H9 (cell line): ENCODE measurements around the gene QRICH2. TPM values are rescaled to one million over a fixed set of nuclear protein-coding genes. Genes with fewer than 3 reads are reported as not detected.

Source experiments
- DNase-seq: peaks from one replicate; pipeline ENCODE4 v3.0.0-alpha.2; 2017
- H2AFZ ChIP-seq: one replicate; pipeline ENCODE4 v1.6.1; 2013; ENCODE audit warnings: mild to moderate bottlenecking, low read length, control low read depth, moderate library complexity
- H2AK5ac ChIP-seq: 2 replicates; pipeline ENCODE4 v1.6.1; 2013; ENCODE audit warnings: low read length, control low read depth, mixed read lengths; ENCODE audit not compliant: insufficient read length
- H2BK120ac ChIP-seq: one replicate; pipeline ENCODE4 v1.6.1; 2013; ENCODE audit warnings: low read depth, mild to moderate bottlenecking, low read length, control low read depth, inconsistent platforms; ENCODE audit not compliant: poor library complexity, severe bottlenecking
- H2BK12ac ChIP-seq: 2 replicates; pipeline ENCODE4 v1.6.1; 2013; ENCODE audit warnings: low read length, control low read depth, mixed read lengths, low read depth; ENCODE audit not compliant: insufficient read length
- H2BK15ac ChIP-seq: 2 replicates; pipeline ENCODE4 v1.6.1; 2013; ENCODE audit warnings: low read depth, low read length, control low read depth
- H2BK20ac ChIP-seq: one replicate; pipeline ENCODE4 v1.6.1; 2013; ENCODE audit warnings: low read depth, mild to moderate bottlenecking, low read length, control low read depth, inconsistent platforms; ENCODE audit not compliant: poor library complexity, severe bottlenecking
- H2BK5ac ChIP-seq: 2 replicates; pipeline ENCODE4 v1.6.1; 2013; ENCODE audit warnings: low read length, control low read depth, mixed read lengths; ENCODE audit not compliant: insufficient read length
- H3K14ac ChIP-seq: 2 replicates; pipeline ENCODE4 v1.6.1; 2013; ENCODE audit warnings: low read length, control low read depth; ENCODE audit not compliant: insufficient read depth
- H3K18ac ChIP-seq: 2 replicates; pipeline ENCODE4 v1.6.1; 2013; ENCODE audit warnings: low read depth, mild to moderate bottlenecking, mixed read lengths, low read length, control low read depth; ENCODE audit not compliant: insufficient read length
- H3K23ac ChIP-seq: 2 replicates; pipeline ENCODE4 v1.6.1; 2013; ENCODE audit warnings: low read length, control low read depth, mixed read lengths, low read depth; ENCODE audit not compliant: insufficient read length
- H3K23me2 ChIP-seq: 2 replicates; pipeline ENCODE4 v1.6.1; 2013; ENCODE audit warnings: low read depth, mild to moderate bottlenecking, mixed read lengths, low read length, control low read depth; ENCODE audit not compliant: insufficient read length, poor library complexity, severe bottlenecking
- H3K27ac ChIP-seq: 2 replicates; pipeline ENCODE4 v1.5.1; 2013; ENCODE audit warnings: low read length, control low read depth, mixed read lengths, low read depth; ENCODE audit not compliant: insufficient read length
- H3K27me3 ChIP-seq: 2 replicates; pipeline ENCODE4 v1.6.1; 2013; ENCODE audit warnings: low read length, control low read depth, inconsistent platforms; ENCODE audit not compliant: insufficient read depth
- H3K4ac ChIP-seq: 2 replicates; pipeline ENCODE4 v1.6.1; 2013; ENCODE audit warnings: low read depth, mild to moderate bottlenecking, control low read depth, inconsistent platforms, low read length, moderate library complexity
- H3K4me1 ChIP-seq: 2 replicates; pipeline ENCODE4 v1.6.1; 2013; ENCODE audit warnings: low read length, control low read depth, inconsistent platforms; ENCODE audit not compliant: insufficient read depth
- H3K4me2 ChIP-seq: 2 replicates; pipeline ENCODE4 v1.6.1; 2013; ENCODE audit warnings: low read length, control low read depth, mixed read lengths; ENCODE audit not compliant: insufficient read length, insufficient read depth
- H3K56ac ChIP-seq: 2 replicates; pipeline ENCODE4 v1.6.1; 2013; ENCODE audit warnings: low read depth, mild to moderate bottlenecking, mixed read lengths, low read length, control low read depth; ENCODE audit not compliant: insufficient read length
- H3K79me1 ChIP-seq: 2 replicates; pipeline ENCODE4 v1.6.1; 2013; ENCODE audit warnings: low read depth, mild to moderate bottlenecking, moderate library complexity, low read length, control low read depth, inconsistent platforms; ENCODE audit not compliant: insufficient read depth, poor library complexity, severe bottlenecking
- H3K79me2 ChIP-seq: 2 replicates; pipeline ENCODE4 v1.6.1; 2013; ENCODE audit warnings: low read length, control low read depth, inconsistent platforms; ENCODE audit not compliant: insufficient read depth
- H3K9ac ChIP-seq: 2 replicates; pipeline ENCODE4 v1.6.1; 2013; ENCODE audit warnings: low read length, control low read depth, mixed read lengths; ENCODE audit not compliant: insufficient read length; ENCODE audit errors: extremely low read depth
- H3K9me3 ChIP-seq: one replicate; pipeline ENCODE4 v1.6.1; 2013; ENCODE audit warnings: low read depth, low read length, inconsistent platforms; ENCODE audit not compliant: control insufficient read depth
- H3T11ph ChIP-seq: one replicate; pipeline ENCODE4 v1.6.1; 2013; ENCODE audit warnings: mild to moderate bottlenecking, low read length, control low read depth, inconsistent platforms
- H4K20me1 ChIP-seq: one replicate; pipeline ENCODE4 v1.6.1; 2013; ENCODE audit not compliant: control insufficient read depth, insufficient read length, insufficient read depth
- H4K5ac ChIP-seq: 2 replicates; pipeline ENCODE4 v1.6.1; 2013; ENCODE audit warnings: low read depth, mild to moderate bottlenecking, mixed read lengths, low read length, control low read depth; ENCODE audit not compliant: insufficient read length
- H4K8ac ChIP-seq: replicated peaks from 2 replicates; pipeline ENCODE4 v1.6.1; 2013; ENCODE audit warnings: low read length, control low read depth, mixed read lengths, low read depth; ENCODE audit not compliant: insufficient read length
- H4K91ac ChIP-seq: 2 replicates; pipeline ENCODE4 v1.6.1; 2013; ENCODE audit warnings: low read depth, mild to moderate bottlenecking, moderate library complexity, mixed read lengths, low read length, control low read depth; ENCODE audit not compliant: insufficient read length
- H3K27ac Mint-ChIP-seq, 3 experiments: 2 replicates in 2 of 3; 3 replicates in 1 of 3; pipeline ENCODE4 v1.8.0; 2020 to 2021; ENCODE audit warnings: mixed read lengths in 3 of 3, mild to moderate bottlenecking in 1 of 3, moderate library complexity in 1 of 3
- H3K27me3 Mint-ChIP-seq: 2 replicates; pipeline ENCODE4 v1.8.0; 2021; ENCODE audit warnings: low read depth, mild to moderate bottlenecking, moderate library complexity, mixed read lengths
- H3K36me3 Mint-ChIP-seq, 3 experiments: 2 replicates in 2 of 3; 3 replicates in 1 of 3; pipeline ENCODE4 v1.8.0; 2020 to 2021; ENCODE audit warnings: low read depth in 3 of 3, mixed read lengths in 3 of 3; ENCODE audit not compliant: insufficient read depth in 1 of 3
- H3K4me1 Mint-ChIP-seq, 2 experiments: 2 replicates each; pipeline ENCODE4 v1.8.0; 2020; ENCODE audit warnings: mixed read lengths in 2 of 2
- H3K4me3 Mint-ChIP-seq, 2 experiments: 2 replicates in 1 of 2; 3 replicates in 1 of 2; pipeline ENCODE4 v1.8.0; 2020 to 2021; ENCODE audit warnings: mild to moderate bottlenecking in 2 of 2, mixed read lengths in 2 of 2, moderate library complexity in 1 of 2
- H3K9me3 Mint-ChIP-seq, 2 experiments: 2 replicates in 1 of 2; 3 replicates in 1 of 2; pipeline ENCODE4 v1.8.0; 2020; ENCODE audit warnings: mild to moderate bottlenecking in 2 of 2, mixed read lengths in 2 of 2, moderate library complexity in 1 of 2
- CTCF ChIP-seq: fragments of 200-600 bp; sonication (generic); conservative IDR thresholded peaks from 3 replicates; pipeline ENCODE4 v1.8.0; 2021; ENCODE audit warnings: antibody characterized with exemption, mild to moderate bottlenecking
- WGBS: extraction: QIAGEN DNeasy Blood & Tissue Kit; methylation state at CpG from one replicate; pipeline ENCODE4 v1.1.7; 2013; ENCODE audit warnings: missing lambda C conversion rate, low lambda C conversion rate, mixed read lengths; ENCODE audit not compliant: insufficient read length; ENCODE audit errors: extremely low coverage; 5-methylcytosine and 5-hydroxymethylcytosine counted together
- total RNA-seq: library from RNA; stranded (reverse); gene quantifications from 2 replicates; pipeline ENCODE4 v1.2.1, GENCODE V29; 2021

QRICH2 gene
- total RNA-seq, 1 experiment from 2014 or later = 3.2 TPM

GRCh38 chr17:76262732-76263344 lies 45.2 kb downstream of the QRICH2 start:
- no peak overlapping the region for H3K56ac ChIP-seq
- WGBS = no CpG with 5 or more reads among the region's 9 CpGs
- H3K9me3 ChIP-seq = no peaks in the 10 kb centered on the region
- no peak overlapping the region for H3K14ac ChIP-seq
- H2BK120ac ChIP-seq = no peak overlapping the region
- H2BK20ac ChIP-seq = no peak overlapping the region
- Mint-ChIP-seq H3K27ac (no peak overlapping the region; a peak in 2 of 7 replicates), H3K36me3 (peaks cover 2% of the 10 kb centered on the region in 3 experiments; a peak in 5 of 7 replicates), H3K4me1 (peaks cover 25 to 33% of the 10 kb centered on the region in 2 experiments), H3K4me3 (no peak overlapping the region), H3K9me3 (no peaks in the 10 kb centered on the region), H3K27me3 (no peaks in the 10 kb centered on the region)
- no peak overlapping the region for H3K18ac ChIP-seq
- DNase-seq = no peak
- H2BK15ac ChIP-seq = no peak overlapping the region
- no peak overlapping the region for H4K8ac ChIP-seq
- no peak overlapping the region for H2BK5ac ChIP-seq
- H3K23me2 ChIP-seq = peaks cover 4% of the 10 kb centered on the region
- H3K27me3 ChIP-seq = no peaks in the 10 kb centered on the region
- H3K4me1 ChIP-seq = peaks cover 5% of the 10 kb centered on the region
- no peaks in the 10 kb centered on the region for H4K20me1 ChIP-seq
- H3K79me1 ChIP-seq = peaks cover 7% of the 10 kb centered on the region
- no peak overlapping the region for H3T11ph ChIP-seq
- no peak overlapping the region for H4K5ac ChIP-seq
- H4K91ac ChIP-seq = no peak overlapping the region
- H3K23ac ChIP-seq = no peak overlapping the region
- H3K4me2 ChIP-seq = no peak overlapping the region
- no peak for TF ChIP-seq CTCF
- H3K9ac ChIP-seq = no peak overlapping the region
- H3K27ac ChIP-seq = no peak overlapping the region
- peaks cover 2% of the 10 kb centered on the region; the same call in 1 of the 2 replicates for H3K79me2 ChIP-seq
- no peak overlapping the region for H2AFZ ChIP-seq
- no peak overlapping the region for H2AK5ac ChIP-seq
- no peak overlapping the region for H2BK12ac ChIP-seq
- H3K4ac ChIP-seq = no peak overlapping the region
